D341Med (cell line): ENCODE data around the gene ZNF740.
A peak's percentile ranks its signal among the peaks of the same experiment; 100 is the strongest.

Experiments
- DNase-seq: peaks from one replicate; pipeline ENCODE4 v3.0.0; 2012; ENCODE audit warnings: low spot score

The ZNF740 gene

GRCh38 chr12:53214221-53214620 is 33.7 kb downstream of the ZNF740 start:
- DNase-seq: no peak

DNA sequence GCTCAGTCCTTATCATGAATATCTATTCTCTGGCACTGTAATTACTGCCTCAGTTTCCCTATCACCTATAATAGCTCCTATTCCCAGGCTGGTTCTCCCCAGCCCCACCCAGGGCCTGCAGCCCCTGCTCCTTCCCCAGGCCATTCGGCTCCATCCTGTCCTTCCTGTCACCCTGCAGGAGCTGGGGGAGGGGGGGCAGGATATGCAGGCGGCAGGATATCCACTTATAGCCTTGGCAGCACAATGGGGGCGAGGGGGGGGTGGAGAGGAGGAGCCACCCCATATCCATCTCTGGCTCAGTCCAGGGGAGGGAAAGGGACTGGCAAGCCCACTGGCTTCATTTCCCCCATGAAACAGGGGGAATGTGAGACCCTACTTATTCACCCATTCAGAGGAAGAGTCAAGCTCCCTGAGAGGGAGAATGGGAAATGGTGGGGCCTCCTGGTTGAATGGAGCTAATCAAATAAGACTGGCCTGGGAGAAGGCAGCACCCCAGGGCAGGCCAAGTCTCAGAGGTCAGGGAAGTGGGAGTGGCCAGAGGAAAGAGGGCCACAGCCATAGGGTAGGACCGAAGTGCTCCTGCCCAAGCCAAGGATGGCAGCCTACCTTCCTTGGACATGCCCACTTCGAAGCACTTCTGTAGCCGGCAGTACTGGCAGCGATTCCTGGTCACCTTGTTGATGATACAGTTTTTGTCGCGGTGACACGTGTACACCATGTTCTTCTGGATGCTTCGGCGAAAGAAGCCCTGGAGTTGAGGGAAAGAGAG is 34.3 kb downstream of the ZNF740 start:
- DNase-seq: no peak

DNA sequence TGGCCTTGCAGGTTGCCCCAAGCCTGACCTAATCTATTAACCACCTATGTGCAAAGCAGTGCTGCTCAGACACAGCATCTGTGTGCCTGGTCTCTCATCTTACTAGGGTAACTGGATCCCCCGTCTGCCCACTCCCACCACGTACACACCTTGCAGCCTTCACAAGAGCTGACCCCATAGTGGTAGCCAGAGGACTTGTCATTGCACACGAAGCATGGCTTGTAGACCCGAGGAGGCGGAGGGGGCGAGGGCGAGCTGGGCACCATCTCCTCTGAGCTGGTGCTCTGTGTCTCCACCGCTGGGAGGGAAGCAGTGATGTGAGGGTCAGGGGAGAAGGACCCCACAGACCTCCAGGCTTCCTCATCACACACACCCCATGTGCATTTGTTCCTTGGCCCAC is 35.0 kb downstream of the ZNF740 start:
- no peak for DNase-seq

DNA sequence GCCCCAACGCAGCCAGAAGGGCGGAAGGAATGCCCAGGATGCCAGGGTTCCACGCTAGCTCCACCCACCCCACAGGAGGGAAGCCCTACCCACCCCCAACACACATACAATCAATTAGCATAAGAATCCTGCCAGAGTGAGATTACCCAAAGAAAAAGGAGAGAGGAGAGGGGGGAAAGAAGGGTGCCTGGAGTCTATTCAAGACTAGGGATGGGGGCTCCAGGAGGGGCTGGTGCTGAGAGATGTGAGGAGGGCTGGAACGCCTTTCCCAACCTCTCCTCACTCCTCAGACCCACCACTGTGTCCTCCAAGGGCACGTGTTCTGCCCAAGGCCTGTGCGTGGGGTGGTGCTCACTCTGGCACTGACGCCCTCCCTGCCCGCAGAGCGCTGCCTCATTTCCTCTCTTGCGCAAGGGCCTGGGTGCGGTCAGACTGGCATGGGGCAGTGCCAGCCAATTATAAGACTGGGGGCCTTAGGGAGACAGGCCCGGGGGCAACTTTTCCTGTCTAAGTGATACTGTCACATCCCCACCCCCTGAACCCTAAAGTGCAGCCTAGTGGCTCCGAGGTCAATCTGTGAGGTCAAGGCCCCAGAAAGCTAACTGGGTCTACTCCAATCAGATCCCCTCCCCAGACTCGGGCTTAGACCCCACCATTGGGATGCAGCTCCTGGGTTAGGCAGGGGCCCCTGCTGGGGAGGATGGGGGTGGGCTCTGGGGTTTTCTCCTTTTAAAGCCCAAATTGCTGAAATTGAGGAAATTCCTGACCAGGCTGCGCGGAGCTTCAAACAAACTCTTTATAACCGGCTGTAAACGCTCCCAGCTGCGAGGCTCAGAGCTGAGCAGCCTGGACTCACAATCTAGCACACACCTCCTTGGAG is 36.8 kb downstream of the ZNF740 start:
- DNase-seq: no peak

GRCh38 chr12:53217931-53218307 is 37.4 kb downstream of the ZNF740 start:
- DNase-seq: no peak

DNA sequence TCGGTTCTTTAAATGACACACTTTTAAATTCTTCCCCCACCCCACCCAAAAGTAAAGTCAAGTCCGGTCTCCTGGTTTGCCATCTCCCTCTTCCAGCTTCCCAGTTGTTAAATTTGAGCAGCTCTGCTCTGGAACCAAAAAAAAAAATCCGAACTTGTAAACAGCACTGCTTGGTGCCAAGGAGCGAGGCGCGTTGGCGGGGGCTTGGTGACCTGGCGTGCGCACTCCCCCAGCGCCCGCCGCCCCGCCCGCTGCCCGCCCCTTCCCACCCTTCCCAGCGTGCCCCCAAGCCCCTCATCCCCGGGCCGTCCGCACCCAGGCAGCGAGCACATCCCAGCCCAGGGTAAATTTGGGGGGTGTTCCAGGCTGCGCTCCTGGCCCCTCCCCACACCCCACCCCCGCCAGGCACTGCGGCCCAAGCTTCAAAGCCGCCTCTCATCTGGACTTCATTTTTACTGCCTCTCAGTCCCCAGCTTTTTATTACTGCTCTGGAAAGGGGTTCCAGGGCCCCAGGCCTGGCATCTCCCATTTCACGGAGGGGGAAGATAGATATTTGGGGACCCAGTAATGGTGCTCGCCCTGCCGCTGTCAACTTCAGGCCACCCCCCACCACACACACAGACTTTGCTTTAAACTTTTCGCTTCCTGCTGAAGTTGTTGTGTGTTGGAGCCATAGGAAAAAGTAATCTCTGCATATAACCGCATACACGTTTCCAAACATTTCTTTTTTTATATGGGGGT is 38.2 kb downstream of the ZNF740 start:
- no peak for DNase-seq

- no peak for DNase-seq
These were observed 38.9 kb downstream of the ZNF740 start for GRCh38 chr12:53219292-53219955.

DNA sequence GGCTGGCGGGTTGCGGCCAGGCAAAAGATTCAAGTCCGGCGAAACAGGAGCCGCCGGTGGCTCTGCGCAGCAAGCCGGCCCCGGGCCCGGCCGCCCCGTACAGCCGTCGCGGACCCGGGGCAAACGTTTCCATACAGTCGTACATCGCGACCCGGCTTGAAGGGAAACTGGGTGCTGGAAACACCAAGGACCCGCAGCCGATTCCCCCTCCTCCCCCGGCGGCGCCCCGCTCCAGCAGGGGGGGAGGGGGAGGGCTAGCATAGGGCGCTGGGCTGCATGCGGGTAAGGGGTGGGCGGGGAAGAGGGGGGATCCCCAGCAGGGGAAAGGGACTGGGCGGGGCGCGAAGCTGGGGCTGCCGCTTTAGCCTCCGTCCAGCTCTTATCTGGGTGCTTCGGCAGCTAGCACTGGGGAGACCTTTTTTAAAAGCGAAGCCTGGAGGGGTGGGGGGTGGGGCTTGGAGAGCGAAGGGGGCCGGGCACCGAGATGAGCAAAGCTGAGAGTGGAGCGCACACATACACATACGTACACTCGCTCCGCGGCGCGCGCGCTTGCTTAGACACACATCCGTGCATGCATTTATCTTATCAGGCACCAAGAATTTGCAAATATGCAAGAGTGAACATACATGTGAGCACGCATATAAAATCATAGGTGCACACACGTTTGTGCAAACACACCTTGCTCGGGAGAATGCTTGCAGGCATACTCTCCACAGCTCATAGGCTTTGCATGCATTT is 39.6 kb downstream of the ZNF740 start:
- DNase-seq: no peak

DNA sequence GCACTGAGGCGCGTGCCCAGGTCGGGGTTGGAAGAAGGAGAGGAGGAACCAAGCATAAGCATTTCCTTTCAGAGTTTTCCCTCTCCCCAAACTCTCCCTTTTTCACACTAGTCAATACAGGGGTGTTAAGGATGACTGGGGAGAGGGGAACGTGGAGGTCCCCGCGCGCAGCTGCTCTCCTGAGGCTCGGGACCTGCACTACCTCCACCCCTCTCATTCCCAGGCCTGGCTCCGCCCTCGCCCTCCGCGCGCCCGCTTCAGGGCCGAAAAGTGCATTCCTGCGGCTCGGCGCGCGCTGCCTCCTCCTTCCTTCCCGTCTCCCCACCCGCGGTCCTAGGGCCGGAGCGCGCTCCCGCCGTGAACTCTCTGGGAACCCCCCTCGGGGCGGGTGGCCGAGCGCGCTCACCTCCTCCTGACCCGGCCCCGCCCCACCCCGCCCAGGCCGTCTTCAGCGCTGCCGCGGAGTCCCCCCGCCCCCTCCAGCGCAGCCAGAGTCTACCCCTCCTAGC is 40.2 kb downstream of the ZNF740 start:
- peak; percentile 83 for DNase-seq

DNA sequence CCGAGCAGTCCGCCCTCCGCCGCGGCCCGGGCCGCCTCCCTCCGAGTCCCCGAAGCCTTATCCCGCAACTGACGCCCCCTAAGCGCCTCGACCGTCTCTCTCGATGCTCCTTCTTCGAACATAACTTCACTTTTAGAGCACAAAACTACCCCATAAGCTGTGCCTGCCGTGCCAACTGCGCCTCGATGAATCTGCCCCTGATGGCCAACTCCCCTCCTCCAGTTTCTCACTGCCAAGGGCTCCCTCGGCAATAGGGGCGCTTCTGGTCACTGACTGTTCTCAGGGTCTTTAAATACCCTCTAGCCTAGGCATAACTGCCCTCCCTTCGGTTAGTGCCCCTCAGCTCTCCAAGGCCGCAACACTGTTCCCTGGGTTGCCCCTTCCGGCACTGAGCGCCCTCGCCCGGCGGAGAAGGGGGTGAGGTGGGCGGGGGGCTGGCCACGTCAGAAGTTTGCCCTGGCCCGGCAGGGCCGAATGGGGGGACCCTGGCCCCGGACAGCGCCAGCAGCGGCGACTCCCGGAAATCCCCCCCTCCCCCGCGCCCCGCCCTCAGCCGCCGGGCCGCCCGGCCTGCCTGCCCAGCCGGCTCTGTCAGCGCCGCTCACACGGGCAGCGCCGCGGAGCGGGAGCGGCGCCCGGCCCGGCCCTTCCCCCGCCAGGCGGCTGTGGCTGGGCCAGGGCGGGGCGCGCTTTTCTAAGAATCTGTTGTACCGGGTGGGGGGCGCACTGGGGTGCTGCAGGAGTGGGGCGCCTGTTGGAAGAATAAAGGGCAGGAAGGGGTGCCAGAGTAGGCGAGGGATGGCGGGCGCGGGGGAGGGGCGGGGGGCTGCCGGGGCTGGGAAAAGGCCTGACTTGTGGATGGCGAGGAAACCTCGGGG is 40.9 kb downstream of the ZNF740 start:
- DNase-seq: peak; percentile 88

DNA sequence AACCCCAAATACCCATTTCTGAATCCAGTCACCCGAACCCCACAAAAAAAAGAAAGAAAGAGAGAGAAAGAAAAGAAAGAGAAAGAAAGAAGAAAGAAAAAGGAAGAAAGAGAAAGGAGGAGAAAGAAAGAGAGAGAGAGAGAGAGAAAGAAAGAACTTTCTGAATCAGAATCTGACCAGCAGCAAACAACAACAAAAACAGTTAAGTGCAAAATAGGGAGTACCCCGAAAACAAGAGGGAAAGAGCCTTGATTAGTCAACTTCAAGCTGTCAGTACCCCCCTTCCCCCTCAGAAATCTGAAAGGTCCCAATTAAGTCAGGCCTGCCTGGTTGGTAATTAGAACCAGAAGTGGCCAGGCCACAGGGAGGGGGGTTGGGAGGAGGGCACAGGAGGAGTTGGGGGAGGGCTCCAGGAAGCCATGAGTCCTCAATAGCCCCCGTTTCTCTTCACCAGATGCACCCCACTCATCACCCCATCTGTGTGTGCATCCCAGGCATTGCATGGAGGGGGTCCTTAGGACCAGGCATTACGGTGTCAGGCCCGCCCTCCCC is 41.7 kb downstream of the ZNF740 start:
- DNase-seq: no peak

DNA sequence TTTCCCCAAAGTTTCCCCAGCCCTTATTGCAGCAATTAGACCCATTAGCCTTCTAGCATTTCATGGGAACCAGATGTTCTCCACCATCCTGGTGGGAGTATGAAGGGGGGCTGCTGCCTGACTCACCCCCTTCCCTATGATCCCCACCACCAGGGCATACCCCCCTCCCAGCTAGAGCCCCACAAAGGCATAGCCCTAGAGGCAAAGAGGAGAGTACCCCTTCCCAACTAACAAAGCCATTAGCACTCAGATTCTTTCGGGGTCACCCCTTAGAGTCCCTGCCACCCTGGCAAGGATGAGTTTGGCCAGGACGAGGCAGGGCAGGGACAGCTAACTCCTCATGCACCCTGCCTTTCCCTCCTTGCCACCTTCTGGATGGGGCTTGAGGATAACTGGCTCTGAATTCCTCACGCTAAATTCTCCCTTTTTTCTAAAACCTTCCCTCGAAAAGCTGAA is 42.3 kb downstream of the ZNF740 start:
- DNase-seq: no peak

GRCh38 chr12:53223389-53224060 is 43.0 kb downstream of the ZNF740 start:
- DNase-seq: no peak

GRCh38 chr12:53224061-53224896 is 43.8 kb downstream of the ZNF740 start:
- no peak for DNase-seq

DNA sequence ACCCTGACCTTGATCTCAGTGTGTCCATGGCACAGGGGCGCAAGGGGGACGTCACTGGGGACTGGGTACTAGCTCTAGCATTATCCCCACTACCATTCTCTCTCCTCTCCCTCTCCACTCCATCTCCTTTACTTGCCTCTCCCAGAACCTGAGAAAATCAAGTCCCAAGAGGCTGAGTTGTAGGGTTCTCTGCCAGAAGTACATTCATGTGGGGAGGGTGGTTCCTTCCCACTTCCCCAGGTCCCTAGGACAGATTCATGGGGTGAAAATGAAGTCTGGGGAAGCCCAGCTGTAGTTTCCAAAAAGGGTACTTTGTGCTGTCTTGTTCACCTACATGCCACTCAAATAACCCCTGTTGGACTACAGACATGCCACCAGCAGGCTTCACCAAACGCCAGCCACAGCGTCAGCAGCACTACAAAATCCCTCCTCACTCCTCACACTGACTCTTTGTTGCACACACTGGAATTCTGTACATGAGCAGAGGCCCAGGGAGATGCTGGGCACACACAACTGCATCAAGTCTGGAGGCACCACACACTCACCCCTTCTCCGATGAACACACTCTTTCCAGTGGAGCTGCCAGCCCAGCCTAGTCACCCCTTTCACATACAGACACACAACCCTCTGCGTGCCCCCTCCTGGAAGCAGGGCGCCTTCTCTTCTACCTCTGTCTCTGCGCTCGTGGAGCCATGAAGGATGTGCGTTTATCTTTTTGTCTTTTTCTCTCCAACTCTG is 44.5 kb downstream of the ZNF740 start:
- no peak for DNase-seq

- no peak for DNase-seq
These were observed 45.3 kb downstream of the ZNF740 start for GRCh38 chr12:53225635-53226424.

GRCh38 chr12:53226815-53227214 is 46.3 kb downstream of the ZNF740 start:
- no peak for DNase-seq
